ENCODE results near the gene NDUFS6.
"Not testable (repeated sequence)": the region's sequence is repeated elsewhere in the genome, so short reads cannot be mapped to it uniquely, and the experiment has no call there.

The NDUFS6 gene

DNA sequence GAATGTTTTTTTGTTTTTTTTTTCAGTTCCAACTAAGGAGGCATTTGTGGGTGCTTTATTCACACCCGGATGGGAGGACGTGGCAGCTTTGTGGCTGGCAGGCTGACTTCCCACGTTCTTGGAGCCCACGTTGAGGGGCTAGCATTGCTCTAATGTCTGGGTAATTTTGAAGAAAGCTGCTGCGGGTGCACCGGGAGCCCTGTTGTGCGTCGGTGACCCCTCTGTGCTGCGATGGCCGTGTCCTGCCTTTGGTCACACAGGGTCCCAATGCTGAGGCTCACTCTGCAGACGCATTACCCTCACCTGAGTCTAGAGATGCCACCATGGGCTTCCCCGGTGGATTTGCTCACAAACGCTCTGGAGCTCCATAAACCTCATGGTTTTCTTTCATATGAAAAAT lies 34.2 kb downstream of the NDUFS6 start:
- no peak for DNase-seq

DNA sequence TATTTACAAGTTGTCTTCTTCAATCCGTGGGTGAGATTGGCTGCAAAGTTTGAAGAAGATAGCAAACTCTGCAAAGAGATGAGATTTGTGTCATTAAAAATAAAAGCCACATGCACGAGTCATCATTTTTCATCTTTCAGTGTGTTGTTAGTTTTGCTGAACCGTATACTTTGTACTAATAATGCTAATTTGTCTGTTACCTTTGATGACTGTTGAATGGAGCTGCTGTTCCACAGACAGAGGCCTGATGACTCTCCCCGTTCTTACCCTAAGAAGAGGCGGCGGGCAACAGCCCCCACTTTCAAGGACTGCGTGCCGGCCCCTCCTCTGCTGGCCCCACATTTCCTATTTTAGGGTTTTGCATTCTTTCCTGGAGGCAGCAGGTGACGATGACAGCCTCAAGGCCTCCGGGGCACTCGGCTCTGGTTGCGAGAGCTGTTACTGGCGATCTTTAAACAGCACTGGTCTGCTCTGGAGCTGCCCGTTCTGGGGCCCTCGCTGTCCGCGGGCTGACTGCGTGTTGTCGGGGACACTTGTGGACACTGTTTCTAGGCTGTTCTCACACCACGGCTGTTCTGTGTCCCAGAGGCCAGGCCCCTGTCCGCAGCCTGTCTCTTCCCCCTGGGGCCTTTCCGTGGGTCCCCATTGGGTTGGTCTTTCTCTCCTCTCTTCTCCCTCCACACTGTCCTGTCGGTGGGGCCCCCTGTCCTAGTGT lies 35.1 kb downstream of the NDUFS6 start:
- DNase-seq = no peak

DNA sequence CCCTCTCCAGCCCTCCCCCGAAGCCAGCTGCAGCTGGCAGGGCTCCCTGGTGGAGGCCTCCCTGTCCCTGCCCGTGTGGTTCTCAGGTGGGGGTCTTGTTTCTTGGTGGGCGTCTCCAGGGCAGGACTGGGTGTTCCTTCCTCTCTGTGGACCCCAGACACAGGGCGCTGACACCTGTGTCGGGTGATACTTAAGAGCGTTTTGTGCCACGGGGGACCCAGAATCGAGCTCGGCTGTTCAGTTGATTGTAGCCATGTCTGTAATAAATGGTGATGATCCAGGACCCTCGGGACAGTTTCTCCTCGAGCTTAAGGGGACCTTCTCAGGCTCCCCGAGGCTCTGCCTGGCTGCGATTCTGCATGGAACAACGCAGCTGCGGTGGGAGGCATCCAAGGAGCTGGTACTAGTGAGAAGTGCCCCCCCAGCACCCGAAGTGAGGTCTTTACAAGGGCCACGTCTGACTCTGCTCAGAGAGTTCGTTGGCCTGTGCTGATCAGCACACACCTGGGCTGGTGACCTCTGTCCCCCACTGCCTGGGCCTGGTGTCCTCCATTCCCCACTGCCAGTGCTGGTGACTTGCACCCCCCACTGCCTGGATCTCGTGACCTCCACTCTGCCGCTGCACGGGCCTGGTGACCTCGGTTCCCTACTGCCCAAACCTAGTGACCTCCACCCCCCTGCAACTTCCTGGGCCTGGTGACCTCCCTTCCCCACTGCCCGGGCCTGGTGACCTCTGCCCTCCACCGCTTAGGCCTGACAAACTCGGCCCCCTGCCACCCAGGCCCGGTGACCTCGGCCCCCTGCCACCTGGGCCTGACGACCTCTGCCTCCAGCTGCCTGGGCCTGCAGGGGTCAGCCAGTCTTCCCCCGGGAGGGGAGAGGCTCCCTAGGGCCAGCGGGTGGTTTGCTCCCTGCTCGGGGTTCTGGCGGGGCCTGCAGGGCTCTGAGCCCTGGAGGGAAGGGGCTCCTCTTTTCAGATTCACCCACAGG lies 36.0 kb downstream of the NDUFS6 start:
- DNase-seq = no peak

DNA sequence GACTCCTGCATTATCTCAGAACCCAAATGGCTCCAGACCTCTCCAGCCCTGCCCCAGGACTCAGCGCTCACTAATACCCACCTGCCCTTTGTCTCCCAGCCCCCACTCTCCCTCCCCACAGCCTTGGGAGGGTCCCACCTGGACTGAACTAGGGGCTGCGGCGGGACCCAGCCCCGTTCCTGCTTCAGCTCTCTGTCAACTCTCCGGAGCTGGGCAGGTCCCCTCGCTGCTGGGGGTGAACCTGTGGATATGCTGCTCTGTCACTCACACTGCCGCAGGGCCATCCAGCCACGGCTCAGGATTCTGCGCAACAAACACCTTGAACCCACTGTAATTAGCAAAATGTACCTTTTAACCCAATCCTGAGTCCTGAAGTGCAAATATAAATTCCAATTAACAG lies 36.8 kb downstream of the NDUFS6 start:
- no peak for DNase-seq

DNA sequence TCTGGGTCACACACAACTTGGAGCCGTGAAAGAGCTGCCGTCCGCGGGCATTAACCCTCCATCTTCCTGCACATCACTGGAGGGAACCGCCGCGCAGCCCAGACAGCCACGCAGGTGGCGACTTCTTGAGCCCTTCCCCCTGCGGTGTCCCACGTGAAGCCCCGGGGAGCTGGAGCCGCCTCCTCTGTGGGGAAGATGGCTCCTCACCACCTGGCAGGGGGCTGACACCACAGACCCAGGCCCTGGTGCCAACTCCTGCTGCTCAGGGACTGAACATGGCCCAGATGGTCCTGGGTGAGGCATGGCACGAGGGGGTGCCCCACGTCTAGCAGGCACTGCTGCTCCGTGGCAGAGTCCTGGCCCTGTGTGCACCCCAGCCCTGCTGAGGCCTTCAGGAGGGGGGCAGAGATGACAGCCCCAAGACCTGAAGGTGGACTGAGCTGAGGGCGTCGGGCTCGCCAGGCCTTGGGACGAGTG lies 38.9 kb downstream of the NDUFS6 start:
- no peak for DNase-seq

DNA sequence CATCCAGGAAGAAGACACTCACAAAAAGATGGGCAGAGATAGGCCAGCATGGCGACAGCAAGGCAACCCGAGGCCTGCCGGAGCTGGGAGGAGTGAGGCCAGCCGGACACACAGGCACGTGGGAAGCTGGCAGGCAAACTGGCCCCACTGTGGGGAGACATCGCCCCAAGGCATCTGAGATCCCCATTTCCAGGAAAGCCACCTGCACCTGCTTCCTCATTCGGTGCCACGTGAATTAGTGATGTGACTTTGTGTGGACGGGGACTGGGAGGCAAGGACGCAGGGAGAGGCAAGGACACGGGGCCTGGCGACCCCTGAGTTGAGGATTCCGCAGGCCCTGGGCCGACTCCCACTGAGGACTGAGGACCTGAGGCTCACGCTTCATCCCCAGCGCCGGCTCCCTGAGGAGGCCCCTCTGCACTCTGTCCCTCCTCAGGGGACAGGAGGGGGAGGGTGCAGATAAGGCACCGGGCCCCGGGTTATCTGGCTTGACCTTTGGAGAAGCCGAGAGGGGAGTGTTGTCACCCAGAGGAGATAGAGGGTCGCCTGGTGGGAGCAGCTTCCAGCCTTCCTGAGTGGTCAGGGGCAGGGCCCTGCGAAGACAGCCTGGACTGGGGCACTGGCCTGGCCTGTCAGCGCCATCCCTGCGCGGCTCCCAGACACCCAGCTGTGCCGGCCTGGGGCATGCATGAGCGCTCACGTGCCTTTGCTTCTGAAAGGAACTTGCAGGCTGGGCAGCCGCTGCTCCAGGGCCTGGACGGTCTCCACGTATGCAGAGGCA lies 39.7 kb downstream of the NDUFS6 start:
- no peak for DNase-seq

DNA sequence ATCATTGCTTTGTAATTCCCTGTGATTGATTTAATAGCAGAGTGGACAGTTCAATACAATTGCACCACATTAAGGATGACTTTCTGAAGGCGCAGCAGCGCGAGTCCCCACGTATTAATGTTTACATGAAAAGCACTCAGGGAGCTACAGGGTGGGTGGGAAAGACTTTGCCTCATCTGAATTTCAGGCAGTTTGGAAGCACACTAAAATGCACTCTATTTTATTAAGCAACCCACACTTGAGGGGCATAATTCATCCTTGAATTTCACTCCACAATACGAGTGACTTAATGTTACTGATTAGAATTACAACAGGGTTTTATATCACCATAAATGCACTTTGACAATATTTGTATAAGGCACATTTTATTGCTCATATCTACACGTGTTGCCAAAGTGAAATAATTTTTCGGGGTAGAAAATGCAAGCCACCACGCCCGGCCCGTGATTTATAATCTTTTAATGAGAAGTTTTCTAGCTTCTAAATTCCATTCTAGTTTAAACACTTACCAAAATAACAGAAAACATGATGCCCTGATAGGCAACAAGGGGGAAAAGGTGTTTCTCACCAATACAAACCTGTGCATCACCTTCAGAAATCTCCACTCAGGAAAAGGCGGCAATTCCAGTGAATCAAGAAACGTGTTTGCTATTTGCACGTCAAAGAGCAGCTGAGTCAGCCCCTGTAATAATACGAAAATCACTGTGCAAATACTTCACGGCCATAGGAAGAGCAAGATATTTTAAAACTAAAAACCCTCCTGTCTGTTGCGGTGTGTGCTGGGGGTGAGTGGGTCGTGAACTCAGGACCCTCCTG lies 41.0 kb downstream of the NDUFS6 start:
- no peak for DNase-seq

DNA sequence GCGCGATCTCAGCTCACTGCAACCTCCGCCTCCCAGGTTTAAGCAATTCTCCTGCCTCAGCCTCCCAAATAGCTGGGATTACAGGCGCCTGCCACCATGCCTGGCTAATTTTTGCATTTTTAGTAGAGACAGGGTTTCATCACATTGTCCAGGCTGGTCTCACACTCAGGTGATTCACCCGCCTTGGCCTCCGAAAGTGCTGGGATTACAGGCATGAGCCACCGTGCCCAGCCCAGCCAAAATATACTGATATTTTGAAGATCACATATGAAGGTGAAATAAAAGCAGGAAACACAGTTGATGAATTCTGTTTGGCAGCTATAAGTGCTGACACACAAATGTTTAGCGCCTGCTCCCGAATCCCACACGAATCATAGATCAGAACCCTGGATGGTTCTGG lies 42.6 kb downstream of the NDUFS6 start:
- DNase-seq = not testable (repeated sequence)

DNA sequence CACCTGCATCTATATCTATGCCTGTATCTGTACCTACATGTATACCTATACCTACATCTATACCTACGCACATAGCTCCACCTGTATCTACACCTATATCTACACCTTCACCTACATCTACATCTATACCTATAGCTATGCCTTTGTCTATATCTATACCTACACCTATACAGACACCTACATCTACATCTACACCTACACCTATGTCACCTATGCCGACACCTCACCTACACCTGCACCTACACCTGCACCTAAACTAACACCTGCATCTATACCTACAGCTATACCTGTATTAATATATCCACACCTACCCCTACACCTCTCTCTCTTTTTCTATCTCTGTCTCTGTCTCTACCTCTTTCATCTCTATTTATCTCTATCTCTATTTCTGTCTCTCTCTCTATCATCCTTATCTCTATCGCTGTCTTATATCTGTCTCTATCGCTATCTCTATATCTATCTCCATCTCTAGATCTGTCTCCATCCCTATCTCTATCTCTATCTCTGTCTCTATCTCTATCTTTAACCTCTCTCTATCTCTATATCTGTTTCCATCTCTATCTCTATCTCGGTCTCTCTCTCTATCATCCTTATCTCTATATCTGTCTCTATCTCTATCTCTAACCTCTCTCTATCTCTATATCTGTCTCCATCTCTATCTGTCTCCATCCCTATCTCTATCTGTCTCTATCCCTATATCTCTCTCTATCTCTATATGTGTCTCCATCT lies 43.7 kb downstream of the NDUFS6 start:
- DNase-seq = no peak

DNA sequence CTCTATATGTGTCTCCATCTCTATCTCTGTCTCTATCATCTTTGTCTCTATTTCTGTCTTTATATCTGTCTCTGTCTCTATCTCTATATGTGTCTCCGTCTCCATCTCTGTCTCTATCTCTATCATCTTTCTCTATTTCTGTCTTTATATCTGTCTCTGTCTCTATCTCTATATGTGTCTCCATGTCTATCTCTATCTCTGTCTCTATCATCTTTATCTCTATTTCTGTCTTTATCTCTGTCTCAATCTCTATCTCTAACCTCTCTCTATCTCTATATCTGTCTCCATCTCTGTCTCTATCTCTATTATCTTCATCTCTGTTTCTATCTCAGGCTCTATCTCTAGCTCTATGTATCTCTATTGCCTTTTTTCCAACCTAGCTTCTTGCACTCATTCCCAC lies 44.5 kb downstream of the NDUFS6 start:
- no peak for DNase-seq

DNA sequence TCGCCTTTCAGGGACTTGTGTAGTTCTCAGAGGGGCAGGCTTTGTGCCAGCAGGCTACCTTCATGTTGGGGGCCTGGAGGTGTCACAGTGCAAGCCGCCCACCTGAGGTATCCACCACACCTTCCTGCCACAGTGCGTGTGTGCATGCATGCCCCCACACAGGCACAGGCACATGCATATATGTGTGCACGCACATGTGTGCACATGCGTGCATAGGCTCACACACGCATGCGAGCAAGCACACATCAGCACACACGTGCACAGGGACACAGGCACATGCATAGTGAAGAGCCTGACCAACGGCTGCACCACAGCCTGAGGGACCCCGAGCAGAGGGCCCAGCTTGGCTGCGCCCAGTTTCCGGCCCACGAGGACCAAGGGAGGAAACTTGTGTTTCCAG lies 45.4 kb downstream of the NDUFS6 start:
- DNase-seq = no peak

DNA sequence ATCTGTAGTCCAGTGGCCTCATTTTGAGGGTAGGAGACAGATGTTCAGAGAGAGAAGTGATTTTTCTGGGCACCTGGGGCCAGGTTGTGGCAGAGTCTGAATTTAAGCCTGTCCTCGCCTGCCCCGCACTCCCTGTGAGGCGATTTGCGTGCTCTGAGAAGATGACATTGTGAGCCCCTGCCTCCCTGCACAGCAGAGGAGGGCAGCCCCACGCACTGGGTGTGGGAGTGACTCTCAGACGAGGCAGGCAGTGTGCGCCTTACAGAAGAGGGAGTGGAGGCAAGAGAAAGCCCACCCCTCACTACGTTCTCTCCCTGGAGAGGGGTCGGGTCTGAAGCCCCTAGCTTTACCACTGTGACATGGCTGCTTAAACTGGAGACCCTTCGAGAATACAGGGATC lies 45.8 kb downstream of the NDUFS6 start:
- no peak for DNase-seq

DNA sequence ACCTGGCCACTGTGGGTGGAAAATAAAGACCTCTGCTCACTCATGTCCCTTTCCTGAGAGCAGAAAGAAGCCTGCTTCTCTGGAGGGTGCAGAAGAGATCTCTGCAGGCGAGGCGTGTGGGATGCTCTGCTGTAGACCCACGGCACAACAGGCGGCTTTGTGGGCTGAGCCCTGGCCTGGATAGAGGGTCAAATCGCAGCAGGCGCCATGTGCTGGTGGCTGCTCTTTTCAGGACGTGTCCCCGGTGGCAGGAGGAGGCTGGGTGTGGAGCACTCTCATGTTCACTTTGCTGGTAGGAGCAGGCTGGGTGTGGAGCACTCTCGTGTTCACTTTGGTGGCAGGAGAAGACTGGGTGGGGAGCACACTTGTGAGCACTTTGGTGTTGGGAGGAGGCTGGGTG lies 46.4 kb downstream of the NDUFS6 start:
- no peak for DNase-seq

DNA sequence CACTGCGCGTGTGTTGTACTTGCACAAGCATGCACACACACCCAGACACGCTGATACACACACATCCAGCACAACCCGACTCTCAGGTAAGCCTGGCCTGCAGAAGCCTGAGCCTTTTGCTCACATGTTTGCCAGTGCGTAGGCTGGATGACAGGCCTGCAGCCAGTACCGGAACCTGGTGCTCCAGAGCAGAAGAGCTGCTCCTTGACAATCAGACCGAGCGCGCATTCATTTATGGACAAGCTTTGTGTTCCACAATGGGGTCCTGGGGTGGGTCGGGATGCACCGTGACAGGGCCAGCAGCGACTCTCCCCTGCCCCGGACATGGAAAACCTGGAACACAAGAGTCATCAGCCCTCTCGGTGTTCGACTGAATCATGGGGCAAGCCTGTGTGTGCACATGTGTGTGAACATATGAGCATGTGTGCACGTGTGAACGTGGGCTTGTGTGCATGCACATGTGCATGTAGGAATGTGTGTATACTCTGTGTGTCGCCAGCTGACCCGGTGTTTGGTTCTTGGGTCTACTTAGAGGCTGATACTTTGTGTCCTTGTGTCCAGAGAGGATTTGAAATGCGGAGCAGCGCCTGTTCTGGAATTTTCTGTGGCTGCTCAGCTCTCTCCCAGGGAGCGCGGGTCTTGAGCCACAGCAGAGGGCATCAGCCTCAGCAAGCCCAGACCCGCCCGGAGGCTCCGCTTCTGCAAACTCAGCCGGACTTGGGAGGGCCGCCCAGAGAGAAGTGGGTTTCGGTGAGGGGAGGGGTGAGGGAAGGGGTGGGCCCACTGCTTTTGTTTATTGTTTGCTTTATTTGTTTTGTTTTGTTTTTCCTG lies 49.3 kb downstream of the NDUFS6 start:
- DNase-seq = no peak

DNA sequence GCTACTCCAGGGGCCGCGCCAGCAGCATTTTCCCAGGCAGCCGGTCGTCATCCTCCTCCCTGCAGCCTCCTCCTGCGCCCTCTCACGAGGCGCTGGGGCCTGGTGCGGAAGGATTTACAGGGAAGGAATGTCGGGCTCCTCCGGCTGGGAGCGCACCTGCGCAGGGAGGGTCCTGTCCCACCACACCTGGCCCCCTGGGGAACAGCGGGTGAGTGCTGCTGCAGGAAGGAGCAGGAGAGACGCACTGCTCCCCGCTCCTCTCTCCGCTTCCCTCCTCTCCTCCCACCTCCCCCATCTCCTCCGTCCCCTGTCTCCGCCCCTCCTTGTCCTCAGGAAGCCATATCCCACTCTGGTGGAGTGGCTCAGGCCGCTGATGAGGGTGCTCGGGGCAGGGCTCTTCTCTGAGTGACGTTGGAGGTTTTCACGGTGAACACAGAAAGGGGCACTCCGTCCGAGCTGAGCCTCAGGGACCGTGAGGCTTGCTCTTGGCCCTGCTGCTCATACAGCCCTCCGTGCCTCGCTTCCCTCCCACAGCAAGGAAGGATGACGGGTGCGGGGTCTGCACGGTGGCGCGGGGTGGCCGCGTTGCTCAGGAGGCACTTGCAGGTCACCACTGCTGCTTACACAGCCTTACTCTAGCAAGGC lies 50.2 kb downstream of the NDUFS6 start:
- DNase-seq = no peak

DNA sequence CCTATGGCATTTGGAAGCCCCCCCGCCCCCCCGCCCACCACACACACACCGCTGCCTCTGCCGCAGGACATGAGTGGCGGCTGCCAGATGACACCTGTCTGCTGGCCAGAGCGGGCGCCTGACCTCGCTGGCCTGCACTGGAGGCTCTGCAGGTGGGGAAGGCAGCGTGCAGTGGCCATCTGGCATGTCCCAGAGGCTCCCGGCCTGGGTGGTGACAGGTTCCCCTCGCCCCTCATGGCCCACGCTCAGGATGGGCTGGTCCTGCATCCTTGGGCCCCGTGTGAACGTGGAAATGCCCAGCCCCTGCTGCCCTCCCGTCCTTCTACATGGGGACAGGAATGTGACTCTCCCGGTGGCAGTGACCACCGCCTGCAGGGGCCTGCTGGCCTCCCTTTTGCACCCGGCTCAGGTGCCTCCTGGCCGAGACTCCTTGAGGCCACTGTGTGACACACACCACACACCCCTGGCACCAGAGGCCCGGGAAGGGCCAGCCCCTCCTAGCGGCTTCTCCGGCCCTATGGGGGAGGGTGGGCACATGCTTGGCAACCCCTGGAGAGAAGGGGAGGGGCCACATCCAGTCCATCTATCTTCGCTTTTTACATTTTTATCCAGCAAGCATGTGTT lies 51.2 kb downstream of the NDUFS6 start:
- no peak for DNase-seq

DNA sequence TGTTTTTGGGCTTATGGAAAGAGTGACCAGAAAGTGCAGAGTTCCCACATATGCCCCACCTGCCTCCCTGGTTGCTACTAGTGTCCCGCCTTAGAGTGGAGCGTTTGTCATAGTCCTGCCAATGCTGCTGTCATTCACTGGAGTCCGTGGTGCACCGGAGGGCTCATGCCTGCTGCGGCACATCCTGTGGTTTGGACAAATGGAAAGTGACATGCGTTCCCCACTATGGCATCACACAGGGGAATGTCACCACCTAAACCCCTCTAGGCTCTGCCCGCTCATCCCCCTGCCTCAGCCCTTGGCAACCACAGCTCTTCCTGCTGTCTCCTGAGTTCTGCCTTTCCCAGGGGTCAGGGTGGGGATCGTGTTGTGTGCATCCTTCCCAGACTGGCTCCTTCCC lies 52.3 kb downstream of the NDUFS6 start:
- DNase-seq = no peak

DNA sequence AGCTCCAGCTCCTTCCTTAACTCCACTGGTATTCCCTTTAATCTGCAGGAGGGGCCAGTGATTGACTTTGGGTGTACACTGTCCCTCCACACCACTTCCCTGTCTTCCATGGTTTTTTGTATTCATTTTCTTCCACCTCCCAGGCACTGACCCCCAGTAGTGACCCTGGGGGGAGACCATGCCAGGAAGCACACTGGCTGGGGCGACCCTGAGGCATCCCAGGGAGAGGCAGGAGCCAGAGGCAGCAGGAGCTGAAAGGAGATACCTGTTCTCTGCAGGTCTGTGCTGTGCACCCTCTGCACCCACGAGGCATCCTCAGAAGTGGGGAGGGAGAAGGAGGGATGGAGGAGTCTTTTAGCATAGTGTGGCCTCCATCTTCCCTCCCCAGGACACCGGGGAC lies 53.9 kb downstream of the NDUFS6 start:
- no peak for DNase-seq

DNA sequence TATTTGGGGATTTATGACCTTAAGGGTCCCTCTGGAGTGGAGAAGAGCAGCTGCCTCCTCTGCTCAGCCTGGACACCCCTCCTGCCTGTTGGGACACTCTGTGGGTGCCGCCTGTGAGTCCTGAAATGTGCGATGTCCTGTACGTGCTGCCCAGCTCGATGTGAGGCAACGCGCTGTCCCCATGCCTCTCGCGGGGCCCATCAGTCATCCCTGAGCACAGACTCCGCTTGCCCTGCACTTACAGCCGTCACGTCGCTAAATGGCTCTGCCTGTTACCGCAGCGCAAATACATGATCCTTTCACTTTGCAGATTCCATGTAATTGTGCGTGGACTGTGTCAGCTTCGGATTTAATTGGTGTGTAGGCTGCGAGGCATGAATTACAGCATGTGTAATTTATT lies 54.4 kb downstream of the NDUFS6 start:
- no peak for DNase-seq

Data from hematopoietic multipotent progenitor cell treated with erythropoietin and hydrocortisone succinate and interleukin-3 and kit ligand, for 8 days (in vitro differentiated cells).